DMS53 (cell line): ENCODE results near the gene PRSS36.

Source experiments
- DNase-seq: peaks from one replicate; lab custom pipeline; 2025; lab: John Stamatoyannopoulos, UW

The PRSS36 gene

DNA sequence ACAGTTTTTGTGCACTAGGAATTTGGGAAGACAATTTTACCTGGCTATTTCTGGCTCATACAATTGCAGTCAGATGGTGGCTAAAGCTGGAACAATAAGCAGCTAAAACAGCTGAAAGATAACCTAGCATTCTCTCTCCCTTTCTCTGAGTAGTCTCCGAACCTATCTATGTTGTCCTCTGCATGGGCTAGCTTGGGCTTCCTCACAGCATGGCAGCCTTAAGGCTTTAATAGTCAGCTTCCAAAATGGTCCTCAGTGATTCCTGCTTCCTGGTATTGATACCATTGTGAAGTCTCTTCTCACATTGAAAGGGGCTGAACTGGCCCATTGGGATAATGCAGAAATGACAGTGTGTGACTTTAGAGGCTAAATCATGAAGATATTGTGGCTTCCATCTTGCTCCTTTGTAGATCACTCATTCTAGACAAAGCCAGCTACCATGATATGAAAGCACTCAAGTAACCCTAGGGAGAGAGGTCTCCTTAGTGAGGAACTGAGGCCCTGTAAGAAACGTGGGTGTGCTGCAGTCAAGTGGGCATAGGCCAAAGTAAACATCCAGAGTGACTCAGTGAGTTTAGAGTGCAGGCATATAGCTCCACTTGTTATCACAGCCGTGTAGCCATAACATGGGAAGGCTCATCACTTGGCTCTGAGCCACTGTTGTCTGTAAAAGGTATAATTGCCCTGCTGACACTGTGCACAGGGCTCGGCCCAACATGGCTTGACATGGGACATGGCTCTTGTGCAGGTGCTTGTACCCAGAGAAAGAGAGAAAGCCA lies 49.8 kb downstream of the PRSS36 start:
- DNase-seq, result peak; percentile 73

DNA sequence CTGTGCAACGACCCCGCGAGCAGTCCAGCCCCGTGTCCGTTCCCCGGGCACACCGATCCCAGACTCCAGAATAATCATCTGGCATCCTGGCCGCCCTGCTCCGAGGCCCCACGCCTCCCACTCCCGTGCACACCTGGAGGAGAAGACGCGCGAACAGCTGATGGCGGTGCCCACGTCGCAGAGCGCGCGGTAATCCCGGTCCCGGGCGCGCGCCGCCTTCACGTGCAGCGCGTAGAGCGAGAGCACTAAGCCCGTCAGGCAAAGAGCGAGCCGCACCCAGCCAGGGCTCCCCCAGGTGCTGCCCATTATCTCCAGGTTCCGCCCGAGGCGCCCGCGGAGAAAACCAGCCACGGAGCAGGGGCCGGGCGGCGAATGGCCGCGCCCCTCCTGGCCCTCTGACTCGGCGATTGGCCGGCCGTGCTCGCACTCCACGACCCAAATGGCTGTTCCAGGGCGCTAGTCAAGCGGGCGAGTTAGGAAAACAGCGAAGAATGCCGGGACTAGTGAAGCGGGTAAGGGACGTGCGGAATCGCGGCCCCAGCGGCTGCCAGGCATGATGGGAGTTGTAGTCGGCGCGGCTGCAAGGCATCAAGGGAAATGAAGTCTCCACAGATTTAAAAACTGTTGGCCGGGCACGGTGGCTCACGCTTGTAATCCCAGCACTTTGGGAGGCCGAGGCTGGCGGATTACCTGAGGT lies 55.3 kb downstream of the PRSS36 start, which contains the start of gene VKORC1:
TSS of gene VKORC1 (minus strand) at position 374 of the 697 bp plus-strand sequence. CDS start at position 306, 68 bp downstream.
- peak; percentile 98 for DNase-seq

DNA sequence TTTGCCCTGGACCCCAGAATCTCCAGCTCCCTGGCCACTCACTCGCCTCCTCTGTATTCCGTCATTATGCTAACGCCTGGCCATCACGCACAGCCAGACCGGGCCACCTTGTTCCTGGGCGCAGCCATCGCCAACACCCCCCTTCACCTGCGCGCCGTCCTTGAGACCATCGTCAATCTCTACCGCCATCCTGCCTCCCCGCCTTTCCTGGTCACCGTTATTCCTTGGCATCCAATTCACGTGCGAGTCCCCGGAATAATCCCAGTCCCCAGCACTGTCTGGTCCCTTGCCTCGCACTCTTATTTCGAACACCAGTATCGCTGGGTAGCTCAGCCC lies 55.8 kb downstream of the PRSS36 start:
- peak; percentile 51 for DNase-seq

DNA sequence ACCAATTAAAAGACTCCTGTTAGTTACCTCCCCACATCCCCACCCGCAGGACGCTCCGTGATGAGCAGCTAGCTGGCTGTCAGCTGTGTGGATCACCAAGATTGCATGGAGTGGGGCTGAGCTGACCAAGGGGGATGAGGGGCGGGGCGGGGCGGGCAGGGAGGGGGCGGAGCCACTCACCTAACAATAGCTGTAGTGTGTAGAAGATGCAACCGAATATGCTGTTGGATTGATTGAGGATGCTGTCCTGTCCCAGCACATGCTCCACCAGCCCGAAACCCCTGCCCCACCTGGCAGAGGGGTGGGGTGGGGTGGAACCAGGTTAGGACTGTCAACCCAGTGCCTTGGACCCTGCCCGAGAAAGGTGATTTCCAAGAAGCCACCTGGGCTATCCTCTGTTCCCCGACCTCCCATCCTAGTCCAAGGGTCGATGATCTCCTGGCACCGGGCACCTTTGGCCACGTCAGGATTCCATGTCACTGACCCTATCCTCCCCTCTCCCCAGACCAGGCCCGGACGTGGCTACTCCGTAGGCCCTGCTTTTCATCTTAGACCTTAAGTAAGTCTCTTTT lies 56.6 kb downstream of the PRSS36 start:
- DNase-seq, result no peak

DNA sequence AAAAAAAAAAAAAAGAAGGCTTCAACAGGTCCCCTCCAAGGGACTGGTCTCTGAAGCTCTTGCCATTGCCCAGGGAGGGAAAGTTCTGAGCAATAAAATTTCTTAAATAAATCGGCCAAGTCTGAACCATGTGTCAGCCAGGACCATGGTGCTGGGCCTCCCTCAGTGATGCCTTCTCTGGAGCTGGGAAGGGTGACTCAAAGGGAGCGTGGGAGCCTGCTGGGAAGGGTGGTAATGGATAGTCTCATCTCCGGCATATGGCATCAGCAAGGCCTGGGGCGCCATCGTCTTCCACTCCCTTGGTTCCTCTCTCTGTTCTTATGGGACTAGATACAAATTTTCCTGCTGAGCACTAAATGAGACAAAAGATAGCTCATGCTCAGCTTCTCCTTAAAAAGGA lies 57.5 kb downstream of the PRSS36 start:
- DNase-seq, result no peak

DNA sequence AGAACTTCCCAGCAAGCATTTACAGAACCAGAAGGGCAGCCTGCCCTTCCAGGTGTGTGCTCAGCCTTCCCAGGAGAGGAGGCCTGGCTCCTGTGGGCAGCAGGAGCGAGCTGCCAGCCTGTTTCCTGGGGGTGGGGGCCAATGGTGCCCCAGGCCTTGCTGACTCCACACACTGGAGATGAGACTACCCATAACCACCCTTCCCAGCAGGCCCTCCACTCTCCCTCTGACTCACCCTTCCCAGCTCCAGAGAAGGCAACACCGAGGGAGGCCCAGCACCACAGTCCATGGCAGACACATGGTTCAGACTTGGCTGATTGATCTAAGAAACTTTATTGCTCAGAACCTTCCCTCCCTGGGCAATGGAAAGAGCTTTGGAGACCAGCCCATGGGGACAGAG lies 59.3 kb downstream of the PRSS36 start:
- DNase-seq, result no peak

DNA sequence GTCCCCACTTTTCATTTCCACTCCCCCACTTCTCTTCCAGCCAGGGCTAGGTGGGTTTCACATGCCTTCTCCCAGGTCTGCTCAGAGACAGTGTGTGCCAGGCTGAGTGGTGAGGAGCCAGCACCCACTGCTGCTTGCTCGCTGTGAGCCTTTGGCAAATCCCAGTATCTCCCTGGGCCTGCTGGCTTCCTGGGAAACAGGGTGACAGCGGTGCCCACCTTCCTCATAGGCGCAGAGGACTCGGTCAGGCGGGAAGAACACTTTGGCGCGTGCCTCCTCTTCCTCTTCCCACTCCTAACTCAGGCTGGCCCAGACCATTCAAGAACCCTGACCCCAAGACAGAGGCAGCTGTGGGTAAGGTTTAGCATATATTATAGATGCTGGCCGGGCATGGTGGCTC lies 60.7 kb downstream of the PRSS36 start:
- no peak for DNase-seq
